SK-N-SH (cell line): ENCODE measurements around the gene SELENOV. TPM values are rescaled to one million over a fixed set of nuclear protein-coding genes. Genes with fewer than 3 reads are reported as not detected.

Experiments used
- CTCF ChIA-PET: fragments of 300-600, 350-600 bp; formaldehyde crosslinking; extraction: SDS; loops from one replicate; lab custom pipeline; 2021; lab: Yijun Ruan, JAX
- POLR2A ChIA-PET: fragments of 350-600 bp; sonication (Branson Sonifier 250); formaldehyde crosslinking; extraction: SDS; loops from one replicate; lab custom pipeline; 2020; ENCODE audit warnings: antibody characterized with exemption, inconsistent platforms; lab: Yijun Ruan, JAX
- DNase-seq: peaks from one replicate; pipeline ENCODE4 v3.0.0; 2012
- H2AFZ ChIP-seq: fragments of 200-600 bp; sonication (generic); 2 replicates; pipeline ENCODE4 v1.8.1; 2016; ENCODE audit warnings: antibody characterized with exemption, mild to moderate bottlenecking, low read depth
- H3F3A ChIP-seq: fragments of 200-600 bp; sonication (generic); replicated peaks from 2 replicates; pipeline ENCODE3; 2016; ENCODE audit warnings: antibody characterized with exemption, mild to moderate bottlenecking; ENCODE audit not compliant: insufficient read depth
- H3K27ac ChIP-seq, 2 experiments: fragments of 200-500 bp in 1 of 2; fragments of 200-600 bp in 1 of 2; sonication (Bioruptor generic) in 1 of 2; sonication (generic), shearing (Covaris generic) in 1 of 2; 2 replicates each; pipeline versions ENCODE4 v1.5.1 to v1.6.1; 2014 to 2016; ENCODE audit warnings: low read depth in 2 of 2, inconsistent platforms in 1 of 2, low read length in 1 of 2, mild to moderate bottlenecking in 1 of 2, mixed read lengths in 1 of 2
- H3K27me3 ChIP-seq: fragments of 200-600 bp; sonication (generic), shearing (Covaris generic); 2 replicates; pipeline ENCODE4 v1.6.1; 2016; ENCODE audit warnings: mixed run types; ENCODE audit not compliant: insufficient read depth
- H3K36me3 ChIP-seq, 2 experiments: fragments of 200-500 bp in 1 of 2; fragments of 200-600 bp in 1 of 2; sonication (Bioruptor generic) in 1 of 2; sonication (generic) in 1 of 2; replicated peaks in 1 of 2; 2 replicates each; pipeline versions ENCODE3 to v1.5.1; 2014 to 2016; ENCODE audit warnings: low read length in 1 of 2, mild to moderate bottlenecking in 1 of 2; ENCODE audit not compliant: insufficient read depth in 2 of 2, control insufficient read depth in 1 of 2
- H3K4me1 ChIP-seq, 2 experiments: fragments of 200-500 bp in 1 of 2; fragments of 200-600 bp in 1 of 2; sonication (Bioruptor generic) in 1 of 2; sonication (generic), shearing (Covaris generic) in 1 of 2; 2 replicates each; pipeline versions ENCODE4 v1.5.1 to v1.6.1; 2014 to 2016; ENCODE audit warnings: low read depth in 1 of 2, low read length in 1 of 2, mixed run types in 1 of 2; ENCODE audit not compliant: insufficient read depth in 2 of 2, control insufficient read depth in 1 of 2
- H3K4me2 ChIP-seq: fragments of 200-600 bp; sonication (generic), shearing (Covaris generic); 2 replicates; pipeline ENCODE4 v1.6.1; 2017; ENCODE audit warnings: mixed run types
- H3K4me3 ChIP-seq, 2 experiments: fragments of 200-500 bp in 1 of 2; fragments of 200-600 bp in 1 of 2; sonication (Bioruptor generic) in 1 of 2; sonication (generic), shearing (Covaris generic) in 1 of 2; 2 replicates each; pipeline versions ENCODE4 v1.5.1 to v1.8.1; 2014 to 2016; ENCODE audit warnings: low read depth in 2 of 2, inconsistent platforms in 1 of 2, low read length in 1 of 2, mild to moderate bottlenecking in 1 of 2, mixed read lengths in 1 of 2, moderate library complexity in 1 of 2
- H3K79me2 ChIP-seq: fragments of 200-600 bp; sonication (generic); 2 replicates; pipeline ENCODE4 v1.8.1; 2017; ENCODE audit warnings: mild to moderate bottlenecking; ENCODE audit not compliant: insufficient read depth
- H3K9ac ChIP-seq: fragments of 200-600 bp; sonication (generic); 2 replicates; pipeline ENCODE4 v1.6.1; 2017; ENCODE audit warnings: mixed run types
- H3K9me2 ChIP-seq: fragments of 200-600 bp; sonication (generic); 2 replicates; pipeline ENCODE4 v1.6.1; 2017; ENCODE audit warnings: mixed run types
- H3K9me3 ChIP-seq: fragments of 200-600 bp; sonication (generic); 2 replicates; pipeline ENCODE4 v1.6.1; 2017; ENCODE audit warnings: mixed run types, mild to moderate bottlenecking, moderate library complexity
- H4K20me1 ChIP-seq: fragments of 200-600 bp; sonication (generic); 2 replicates; pipeline ENCODE4 v1.6.1; 2017; ENCODE audit warnings: mild to moderate bottlenecking, mixed run types; ENCODE audit not compliant: insufficient read depth
- CHD2 ChIP-seq: fragments of 150-350 bp; IDR thresholded peaks from 2 replicates; pipeline ENCODE4 v1.6.1; 2018; ENCODE audit warnings: low read length; ENCODE audit not compliant: partially characterized antibody
- CTCF ChIP-seq: fragments of 200-600 bp; sonication (generic); IDR thresholded peaks from 2 replicates; pipeline ENCODE4 v1.6.1; 2017; ENCODE audit warnings: antibody characterized with exemption, mild to moderate bottlenecking, moderate library complexity
- ELF1 ChIP-seq: IDR thresholded peaks from 2 replicates; pipeline ENCODE4 v1.4.0; 2012
- EP300 ChIP-seq, 2 experiments: IDR thresholded peaks; 2 replicates each; pipeline versions ENCODE4 v1.4.0 to v1.6.1; 2012; ENCODE audit warnings: borderline replicate concordance in 1 of 2, low read depth in 1 of 2, low read length in 1 of 2
- GATA2 ChIP-seq: sonication (generic); formaldehyde crosslinking; IDR thresholded peaks from 2 replicates; pipeline ENCODE4 v1.5.0; 2020; ENCODE audit warnings: mild to moderate bottlenecking, missing genetic modification reagents
- MAX ChIP-seq: IDR thresholded peaks from 2 replicates; pipeline ENCODE4 v1.4.0; 2012; ENCODE audit warnings: low read depth
- NRF1 ChIP-seq: IDR thresholded peaks from 2 replicates; pipeline ENCODE4 v1.6.1; 2012; ENCODE audit warnings: low read depth, mild to moderate bottlenecking, low read length
- RCOR1 ChIP-seq: fragments of 150-350 bp; IDR thresholded peaks from 2 replicates; pipeline ENCODE4 v1.6.1; 2017; ENCODE audit warnings: antibody characterized with exemption, low read length
- RFX5 ChIP-seq: IDR thresholded peaks from 2 replicates; pipeline ENCODE4 v1.6.1; 2012; ENCODE audit warnings: mild to moderate bottlenecking, improper control_type of control experiment, low read length
- RXRA ChIP-seq: IDR thresholded peaks from 2 replicates; pipeline ENCODE4 v1.4.0; 2012; ENCODE audit warnings: low read depth, mild to moderate bottlenecking, borderline replicate concordance
- TAF1 ChIP-seq: IDR thresholded peaks from 2 replicates; pipeline ENCODE4 v1.6.1; 2012; ENCODE audit warnings: low read depth, mild to moderate bottlenecking, low read length, moderate library complexity, borderline replicate concordance
- TCF12 ChIP-seq: IDR thresholded peaks from 2 replicates; pipeline ENCODE4 v1.4.0; 2012
- USF1 ChIP-seq: IDR thresholded peaks from 2 replicates; pipeline ENCODE4 v1.4.0; 2012; ENCODE audit warnings: low read depth, borderline replicate concordance
- USF2 ChIP-seq: fragments of 150-350 bp; IDR thresholded peaks from 2 replicates; pipeline ENCODE4 v1.6.1; 2017; ENCODE audit warnings: antibody characterized with exemption, low read length, low read depth, borderline replicate concordance
- ZBTB33 ChIP-seq: IDR thresholded peaks from 2 replicates; pipeline ENCODE4 v1.4.0; 2012; ENCODE audit warnings: low read depth, borderline replicate concordance
- WGBS: methylation state at CpG from one replicate; pipeline ENCODE4 v1.1.6; 2017; ENCODE audit warnings: low lambda C conversion rate; 5-methylcytosine and 5-hydroxymethylcytosine counted together
- polyA plus RNA-seq, 3 experiments: library from polyadenylated mRNA; depleted of rRNA; stranded (reverse); fragments of >200 nt; gene quantifications; 2 replicates each; pipeline ENCODE4 v1.2.3, GENCODE V29; 2012

SELENOV gene
- polyA plus RNA-seq, 1 of the 3 experiments (the other 2 are of a cell fraction): 0.08 TPM

- no peaks in the 10 kb centered on the region for H3K27me3 ChIP-seq
- no peaks in the 10 kb centered on the region for H3K9me2 ChIP-seq
- CTCF ChIA-PET: interaction anchor here (1.5 to 2.2 kb wide), 3 partner anchors 8 to 51 kb away, joined by 5 to 7 read pairs (median 6); partner anchors contain the start of gene EID2B
- no peak for DNase-seq
- 90% methylated on average over 3 of the region's 3 CpGs for WGBS
- H3K9me3 ChIP-seq: no peaks in the 10 kb centered on the region
- no peak overlapping the region for H3K9ac ChIP-seq
- TF ChIP-seq MAX (no peak), CHD2 (no peak), CTCF (no peak), USF1 (no peak), TCF12 (no peak), ZBTB33 (no peak), EP300 (IDR thresholded peaks at IDR 0.05; ENCODE audit: borderline replicate concordance in 1 of 2, low read depth in 1 of 2, low read length in 1 of 2) (no peak), TAF1 (no peak), GATA2 (CRISPR knock-in tag) (no peak), RCOR1 (no peak), RFX5 (no peak), ELF1 (no peak), RXRA (no peak), NRF1 (no peak), USF2 (no peak)
- POLR2A ChIA-PET: no interaction called here
- no peaks in the 10 kb centered on the region for H3K4me1 ChIP-seq
- H3K4me3 ChIP-seq: no peak overlapping the region
- H3K27ac ChIP-seq: no peak overlapping the region
- H3K4me2 ChIP-seq: no peak overlapping the region
- peaks cover 5% of the 10 kb centered on the region for H3F3A ChIP-seq
- no peaks in the 10 kb centered on the region for H4K20me1 ChIP-seq
- no peak overlapping the region for H2AFZ ChIP-seq
- peaks cover 23% of the 10 kb centered on the region for H3K79me2 ChIP-seq
- peaks cover 0 to 6% of the 10 kb centered on the region in 2 experiments for H3K36me3 ChIP-seq
Measured at GRCh38 chr19:39525205-39525604, 10.3 kb downstream of the SELENOV start.
